Measurements from ENCODE around the gene EIF4E1B.

EIF4E1B gene

GRCh38 chr5:176653401-176654385 is 23.2 kb downstream of the EIF4E1B start:
- H3K4me1 Mint-ChIP-seq: peaks cover 31% of the 10 kb centered on the region
- DNase-seq (ENCODE audit: low spot score in 2 of 2) (no peak), ATAC-seq (ENCODE audit: low read depth) (peak; percentile 56)
- H3K27me3 Mint-ChIP-seq: no peaks in the 10 kb centered on the region
- peaks cover 10% of the 10 kb centered on the region for H3K36me3 Mint-ChIP-seq
- no peak overlapping the region for H3K4me3 Mint-ChIP-seq
- H3K27ac Mint-ChIP-seq: peak overlapping the region; percentile 72
- H3K9me3 Mint-ChIP-seq: no peaks in the 10 kb centered on the region

GRCh38 chr5:176654856-176655255 is 24.4 kb downstream of the EIF4E1B start:
- H3K36me3 Mint-ChIP-seq: peaks cover 10% of the 10 kb centered on the region
- no peaks in the 10 kb centered on the region for H3K9me3 Mint-ChIP-seq
- H3K4me1 Mint-ChIP-seq: peaks cover 35% of the 10 kb centered on the region
- no peak for DNase-seq (ENCODE audit: low spot score in 2 of 2)
- no peak for ATAC-seq (ENCODE audit: low read depth)
- no peaks in the 10 kb centered on the region for H3K27me3 Mint-ChIP-seq
- H3K4me3 Mint-ChIP-seq: no peak overlapping the region
- H3K27ac Mint-ChIP-seq: no peak overlapping the region

GRCh38 chr5:176656467-176656990 is 26.1 kb downstream of the EIF4E1B start:
- H3K36me3 Mint-ChIP-seq: peaks cover 10% of the 10 kb centered on the region

GRCh38 chr5:176658007-176658599 is 27.6 kb downstream of the EIF4E1B start:
- H3K36me3 Mint-ChIP-seq: peaks cover 10% of the 10 kb centered on the region
- H3K27me3 Mint-ChIP-seq: peaks cover 2% of the 10 kb centered on the region
- peak overlapping the region; percentile 21 for H3K4me3 Mint-ChIP-seq
- ATAC-seq (ENCODE audit: low read depth) (peak; percentile 61), DNase-seq (ENCODE audit: low spot score in 2 of 2) (peak; percentile 40 to 65)
- H3K9me3 Mint-ChIP-seq: no peaks in the 10 kb centered on the region
- H3K27ac Mint-ChIP-seq: no peak overlapping the region
- peaks cover 25% of the 10 kb centered on the region for H3K4me1 Mint-ChIP-seq

More at GRCh38 chr5:176656467-176656990, 26.1 kb downstream of the EIF4E1B start:
- no peak for DNase-seq (ENCODE audit: low spot score in 2 of 2)
- Mint-ChIP-seq H3K27me3 (peaks cover under 1% of the 10 kb centered on the region), H3K27ac (no peak overlapping the region), H3K4me1 (peaks cover 31% of the 10 kb centered on the region), H3K4me3 (no peak overlapping the region), H3K9me3 (no peaks in the 10 kb centered on the region)
- no peak for ATAC-seq (ENCODE audit: low read depth)

GRCh38 chr5:176658817-176659511 is 28.5 kb downstream of the EIF4E1B start:
- ATAC-seq (ENCODE audit: low read depth): peak; percentile 38
- peaks cover 17% of the 10 kb centered on the region for H3K4me1 Mint-ChIP-seq
- no peaks in the 10 kb centered on the region for H3K9me3 Mint-ChIP-seq
- peaks cover 2% of the 10 kb centered on the region for H3K27me3 Mint-ChIP-seq
- no peak overlapping the region for H3K27ac Mint-ChIP-seq
- peaks cover 3% of the 10 kb centered on the region for H3K36me3 Mint-ChIP-seq
- no peak for DNase-seq (ENCODE audit: low spot score in 2 of 2)
- H3K4me3 Mint-ChIP-seq: peak overlapping the region; percentile 78

- Mint-ChIP-seq H3K36me3 (peaks cover 3% of the 10 kb centered on the region), H3K9me3 (no peaks in the 10 kb centered on the region), H3K27me3 (peaks cover 5% of the 10 kb centered on the region), H3K4me1 (peaks cover 17% of the 10 kb centered on the region), H3K4me3 (no peak overlapping the region), H3K27ac (no peak overlapping the region)
- DNase-seq (ENCODE audit: low spot score in 2 of 2) (no peak), ATAC-seq (ENCODE audit: low read depth) (no peak)
Measured at GRCh38 chr5:176659512-176659839, 29.0 kb downstream of the EIF4E1B start.

- Mint-ChIP-seq H3K4me3 (no peak overlapping the region), H3K9me3 (no peaks in the 10 kb centered on the region), H3K36me3 (peaks cover 3% of the 10 kb centered on the region), H3K4me1 (peaks cover 17% of the 10 kb centered on the region), H3K27me3 (peaks cover 6% of the 10 kb centered on the region), H3K27ac (no peak overlapping the region)
- DNase-seq (ENCODE audit: low spot score in 2 of 2): no peak
- ATAC-seq (ENCODE audit: low read depth): no peak
Measured at GRCh38 chr5:176659860-176660461, 29.5 kb downstream of the EIF4E1B start.

- Mint-ChIP-seq H3K4me3 (no peak overlapping the region), H3K27ac (no peak overlapping the region), H3K27me3 (peaks cover 8% of the 10 kb centered on the region), H3K9me3 (no peaks in the 10 kb centered on the region), H3K36me3 (peaks cover 3% of the 10 kb centered on the region), H3K4me1 (peaks cover 17% of the 10 kb centered on the region)
- ATAC-seq (ENCODE audit: low read depth): peak; percentile 58
- no peak for DNase-seq (ENCODE audit: low spot score in 2 of 2)
Measured at GRCh38 chr5:176660530-176660859, 30.0 kb downstream of the EIF4E1B start.

- ATAC-seq (ENCODE audit: low read depth): peak; percentile 82
- H3K4me3 Mint-ChIP-seq: no peak overlapping the region
- H3K36me3 Mint-ChIP-seq: peaks cover 3% of the 10 kb centered on the region
- peaks cover 17% of the 10 kb centered on the region for H3K4me1 Mint-ChIP-seq
- H3K9me3 Mint-ChIP-seq: no peaks in the 10 kb centered on the region
- no peak overlapping the region for H3K27ac Mint-ChIP-seq
- peaks cover 10% of the 10 kb centered on the region for H3K27me3 Mint-ChIP-seq
- peak; percentile 81 to 84 for DNase-seq (ENCODE audit: low spot score in 2 of 2)
Measured at GRCh38 chr5:176660860-176661641, 30.6 kb downstream of the EIF4E1B start.

- H3K27ac Mint-ChIP-seq: no peak overlapping the region
- no peak overlapping the region for H3K4me3 Mint-ChIP-seq
- no peak for ATAC-seq (ENCODE audit: low read depth)
- peaks cover 13% of the 10 kb centered on the region for H3K27me3 Mint-ChIP-seq
- no peaks in the 10 kb centered on the region for H3K36me3 Mint-ChIP-seq
- H3K4me1 Mint-ChIP-seq: peaks cover 17% of the 10 kb centered on the region
- H3K9me3 Mint-ChIP-seq: no peaks in the 10 kb centered on the region
- DNase-seq (ENCODE audit: low spot score in 2 of 2): no peak
Measured at GRCh38 chr5:176661676-176662075, 31.2 kb downstream of the EIF4E1B start.

- H3K9me3 Mint-ChIP-seq: no peaks in the 10 kb centered on the region
- no peak overlapping the region for H3K27ac Mint-ChIP-seq
- peaks cover 17% of the 10 kb centered on the region for H3K4me1 Mint-ChIP-seq
- DNase-seq (ENCODE audit: low spot score in 2 of 2) (no peak), ATAC-seq (ENCODE audit: low read depth) (no peak)
- H3K36me3 Mint-ChIP-seq: no peaks in the 10 kb centered on the region
- no peak overlapping the region for H3K4me3 Mint-ChIP-seq
- H3K27me3 Mint-ChIP-seq: peaks cover 14% of the 10 kb centered on the region
Measured at GRCh38 chr5:176662371-176663333, 32.2 kb downstream of the EIF4E1B start.

- Mint-ChIP-seq H3K27me3 (peaks cover 15% of the 10 kb centered on the region), H3K36me3 (no peaks in the 10 kb centered on the region), H3K4me3 (no peak overlapping the region), H3K27ac (no peak overlapping the region), H3K4me1 (peaks cover 17% of the 10 kb centered on the region), H3K9me3 (no peaks in the 10 kb centered on the region)
- DNase-seq (ENCODE audit: low spot score in 2 of 2) (no peak), ATAC-seq (ENCODE audit: low read depth) (no peak)
Measured at GRCh38 chr5:176663566-176663965, 33.1 kb downstream of the EIF4E1B start.
